K562 (cell line): ENCODE data around the gene KMT2D. TPM values are rescaled to one million over a fixed set of nuclear protein-coding genes. Genes with fewer than 3 reads are reported as not detected.

Experiments
- ATF6 ChIP-seq: sonication (generic); formaldehyde crosslinking; IDR thresholded peaks from 2 replicates; pipeline ENCODE4 v1.4.0; 2020; ENCODE audit warnings: mild to moderate bottlenecking, missing genetic modification reagents
- BCL6 ChIP-seq: fragments of 250-450 bp; sonication (Bioruptor Pico); IDR thresholded peaks from 2 replicates; pipeline ENCODE4 v1.4.0; 2020
- BMI1 ChIP-seq: fragments of 150-350 bp; IDR thresholded peaks from 2 replicates; pipeline ENCODE4 v1.6.1; 2014; ENCODE audit warnings: low read length
- ETV6 ChIP-seq, 3 experiments: fragments of 150-350 bp in 1 of 3; sonication (generic) in 1 of 3; formaldehyde crosslinking in 1 of 3; IDR thresholded peaks; 2 replicates each; pipeline versions ENCODE4 v1.6.1 to v1.8.0; 2014 to 2022; ENCODE audit warnings: borderline replicate concordance in 2 of 3, low read depth in 2 of 3, antibody characterized with exemption in 1 of 3, low read length in 1 of 3, mild to moderate bottlenecking in 1 of 3, missing genetic modification reagents in 1 of 3
- FOS ChIP-seq: IDR thresholded peaks from 3 replicates; pipeline ENCODE4 v1.6.1; 2011; ENCODE audit not compliant: insufficient read length; ENCODE audit errors: extremely low read depth
- FOXJ2 ChIP-seq: fragments of 200-800 bp; sonication (Bioruptor generic); IDR thresholded peaks from 2 replicates; pipeline ENCODE4 v1.6.1; 2016; ENCODE audit warnings: missing genetic modification characterization, missing compliant biosample characterization
- FOXK1 ChIP-seq: sonication (generic); formaldehyde crosslinking; IDR thresholded peaks from 2 replicates; pipeline ENCODE4 v1.8.0; 2022; ENCODE audit warnings: missing genetic modification reagents, mild to moderate bottlenecking, borderline replicate concordance
- HES1 ChIP-seq: fragments of 450-650 bp; IDR thresholded peaks from 2 replicates; pipeline ENCODE4 v1.6.1; 2016; ENCODE audit warnings: low read depth, mild to moderate bottlenecking, moderate library complexity
- MAFK ChIP-seq: IDR thresholded peaks from 2 replicates; pipeline ENCODE4 v1.6.1; 2011; ENCODE audit warnings: low read length, improper control_type of control experiment
- MYNN ChIP-seq, 2 experiments: sonication (generic); formaldehyde crosslinking in 1 of 2; IDR thresholded peaks; 2 replicates each; pipeline versions ENCODE4 v1.5.0 to v1.6.1; 2016 to 2020; ENCODE audit warnings: antibody characterized with exemption in 1 of 2, missing genetic modification reagents in 1 of 2
- PCBP1 ChIP-seq: fragments of 200-400 bp; formaldehyde crosslinking; IDR thresholded peaks from 2 replicates; pipeline ENCODE4 v1.6.1; 2018; ENCODE audit warnings: mild to moderate bottlenecking, low read depth, low read length; ENCODE audit not compliant: poor library complexity, severe bottlenecking
- RFX1 ChIP-seq: fragments of 450-650 bp; IDR thresholded peaks from 2 replicates; pipeline ENCODE4 v1.6.1; 2016; ENCODE audit warnings: mild to moderate bottlenecking, moderate library complexity
- SMARCE1 ChIP-seq: fragments of 450-650 bp; IDR thresholded peaks from 2 replicates; pipeline ENCODE4 v1.7.1; 2016; ENCODE audit warnings: mild to moderate bottlenecking
- SUPT5H ChIP-seq: fragments of 450-650 bp; IDR thresholded peaks from 2 replicates; pipeline ENCODE4 v1.6.1; 2016
- TAF15 ChIP-seq: fragments of 200-400 bp; formaldehyde crosslinking; IDR thresholded peaks from 2 replicates; pipeline ENCODE4 v1.6.1; 2017; ENCODE audit warnings: mild to moderate bottlenecking, low read depth, low read length, moderate library complexity
- XRCC3 ChIP-seq: fragments of 450-650 bp; IDR thresholded peaks from 2 replicates; pipeline ENCODE4 v1.6.1; 2017; ENCODE audit warnings: mild to moderate bottlenecking, moderate library complexity
- ZNF644 ChIP-seq: fragments of 200-800 bp; sonication (Bioruptor generic); IDR thresholded peaks from 2 replicates; pipeline ENCODE4 v1.6.1; 2016; ENCODE audit warnings: low read depth, missing genetic modification characterization, missing compliant biosample characterization
- ZNF778 ChIP-seq: fragments of 450-650 bp; formaldehyde crosslinking; IDR thresholded peaks from 2 replicates; pipeline ENCODE4 v1.4.0; 2020; ENCODE audit warnings: mild to moderate bottlenecking, moderate library complexity
- ZNF830 ChIP-seq: fragments of 250-450 bp; sonication (Bioruptor Pico); IDR thresholded peaks from 2 replicates; pipeline ENCODE4 v1.5.0; 2021; ENCODE audit warnings: mild to moderate bottlenecking
- polyA plus RNA-seq, 8 experiments: library from polyadenylated mRNA; depleted of rRNA in 4 of 8; stranded (reverse) in 5 of 8; unstranded in 3 of 8; fragments of >200 nt; fragmentation: Nextera tagmentation in 2 of 8; fragmentation: Illumina TruSeq in 1 of 8; extraction: Ambion mirVana in 2 of 8; extraction: Trizol in 1 of 8; gene quantifications; 2 replicates each; pipeline versions ENCODE4 v1.2.1 to v1.2.3, GENCODE V29; 2011 to 2014; ENCODE audit warnings: inconsistent platforms in 1 of 8, missing spikeins in 1 of 8
- total RNA-seq, 7 experiments: library from RNA; depleted of rRNA in 6 of 7; stranded (reverse); fragments of >200 nt in 6 of 7; fragmentation: Illumina TruSeq in 2 of 7; extraction: Trizol in 2 of 7; gene quantifications; 2 replicates each; pipeline versions ENCODE4 v1.2.1 to v1.2.3, GENCODE V29; 2011 to 2021; ENCODE audit warnings: low replicate concordance in 1 of 7
- TF ChIP-seq, protein P1 (sequence below), 2 experiments: fragments of 450-650 bp in 1 of 2; IDR thresholded peaks; 2 replicates each; pipeline ENCODE4 v1.6.1; 2011 to 2017; ENCODE audit warnings: low read depth in 2 of 2, antibody characterized with exemption in 1 of 2, borderline replicate concordance in 1 of 2, low read length in 1 of 2, mild to moderate bottlenecking in 1 of 2, mixed read lengths in 1 of 2; ENCODE audit not compliant: control insufficient read depth in 1 of 2

KMT2D gene
- total and polyA plus RNA-seq, 9 of the 15 experiments (the other 6 are each of a cell fraction or from before 2014, with no cell fraction given): 0.22 to 93.7 (median 13.7) TPM

DNA sequence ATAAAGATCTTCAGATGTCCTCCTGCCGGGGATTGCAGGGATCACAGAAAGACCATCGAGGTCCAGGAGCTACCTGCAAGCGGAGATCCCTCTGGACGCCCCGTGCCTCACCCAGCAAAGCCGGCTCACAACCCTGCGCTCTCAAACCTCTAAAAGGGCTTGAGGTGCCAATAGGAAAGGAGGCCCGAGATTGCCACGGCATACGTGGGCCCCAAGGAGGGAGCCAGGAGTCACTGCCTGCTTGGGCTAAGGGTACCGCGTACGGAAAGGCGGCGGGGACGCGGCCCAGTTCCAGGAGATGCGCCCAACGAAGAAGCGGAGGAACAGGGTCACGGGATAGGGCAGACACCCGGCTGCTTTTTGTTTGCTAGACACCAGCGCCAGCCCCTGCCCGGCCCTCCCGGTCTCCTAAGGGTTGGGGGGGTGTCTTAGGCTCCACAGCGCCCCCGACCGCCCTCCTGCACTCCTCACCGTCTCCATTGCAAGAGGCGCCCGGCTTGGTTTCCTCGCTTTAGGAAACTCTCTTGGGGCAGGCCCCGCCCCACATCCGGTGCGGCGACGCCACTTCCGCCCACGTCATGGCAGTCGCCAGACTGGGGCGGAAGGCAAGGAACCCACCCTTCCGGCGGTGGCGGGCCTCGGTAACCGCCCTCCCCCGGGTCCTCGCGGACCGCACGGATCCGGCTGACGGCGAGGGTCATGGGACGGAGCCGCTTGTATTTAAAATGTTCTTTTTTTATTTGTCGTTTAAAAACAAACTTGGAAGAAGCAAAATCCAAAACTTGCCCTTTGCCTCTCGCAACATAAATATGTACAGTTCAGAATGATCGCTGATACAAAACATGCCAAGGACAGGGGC lies 42.1 kb downstream of the KMT2D start, which contains the start of gene PRKAG1 (continued):
- no peak for TF ChIP-seq ETV6 (IDR thresholded peaks at IDR 0.05; ENCODE audit: borderline replicate concordance in 1 of 2, low read depth in 2 of 2, low read length in 1 of 2)
- TF ChIP-seq ETV6 (CRISPR knock-in tag; IDR thresholded peaks at IDR 0.05; ENCODE audit: borderline replicate concordance): no peak
- TF ChIP-seq, protein P1, sequence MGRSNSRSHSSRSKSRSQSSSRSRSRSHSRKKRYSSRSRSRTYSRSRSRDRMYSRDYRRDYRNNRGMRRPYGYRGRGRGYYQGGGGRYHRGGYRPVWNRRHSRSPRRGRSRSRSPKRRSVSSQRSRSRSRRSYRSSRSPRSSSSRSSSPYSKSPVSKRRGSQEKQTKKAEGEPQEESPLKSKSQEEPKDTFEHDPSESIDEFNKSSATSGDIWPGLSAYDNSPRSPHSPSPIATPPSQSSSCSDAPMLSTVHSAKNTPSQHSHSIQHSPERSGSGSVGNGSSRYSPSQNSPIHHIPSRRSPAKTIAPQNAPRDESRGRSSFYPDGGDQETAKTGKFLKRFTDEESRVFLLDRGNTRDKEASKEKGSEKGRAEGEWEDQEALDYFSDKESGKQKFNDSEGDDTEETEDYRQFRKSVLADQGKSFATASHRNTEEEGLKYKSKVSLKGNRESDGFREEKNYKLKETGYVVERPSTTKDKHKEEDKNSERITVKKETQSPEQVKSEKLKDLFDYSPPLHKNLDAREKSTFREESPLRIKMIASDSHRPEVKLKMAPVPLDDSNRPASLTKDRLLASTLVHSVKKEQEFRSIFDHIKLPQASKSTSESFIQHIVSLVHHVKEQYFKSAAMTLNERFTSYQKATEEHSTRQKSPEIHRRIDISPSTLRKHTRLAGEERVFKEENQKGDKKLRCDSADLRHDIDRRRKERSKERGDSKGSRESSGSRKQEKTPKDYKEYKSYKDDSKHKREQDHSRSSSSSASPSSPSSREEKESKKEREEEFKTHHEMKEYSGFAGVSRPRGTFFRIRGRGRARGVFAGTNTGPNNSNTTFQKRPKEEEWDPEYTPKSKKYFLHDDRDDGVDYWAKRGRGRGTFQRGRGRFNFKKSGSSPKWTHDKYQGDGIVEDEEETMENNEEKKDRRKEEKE (IDR thresholded peaks at IDR 0.05; ENCODE audit: borderline replicate concordance in 1 of 2, control insufficient read depth in 1 of 2, low read depth in 2 of 2, low read length in 1 of 2): no peak
- peak; percentile 56; the same call in 1 of the 2 replicates for TF ChIP-seq FOXK1 (CRISPR knock-in tag)
- TF ChIP-seq PCBP1: peak; percentile 83
- no peak for TF ChIP-seq ZNF830 (CRISPR knock-in tag)
- TF ChIP-seq ZNF644 (tag): 0 out of 2 replicates have a peak, but pooled peaks have one; percentile 40
- TF ChIP-seq ZNF778 (CRISPR knock-in tag): no peak
- no peak for TF ChIP-seq BCL6
- TF ChIP-seq HES1: no peak
- TF ChIP-seq BMI1: no peak
- no peak for TF ChIP-seq FOS
- no peak for TF ChIP-seq ATF6
- TF ChIP-seq MAFK: no peak
- TF ChIP-seq FOXJ2: no peak
- TF ChIP-seq RFX1: no peak
- peak; percentile 90 for TF ChIP-seq SUPT5H
- TF ChIP-seq TAF15: no peak
- TF ChIP-seq XRCC3: no peak
- peak; percentile 13; the same call in 1 of the 2 replicates for TF ChIP-seq SMARCE1
- TF ChIP-seq MYNN (IDR thresholded peaks at IDR 0.05): peak; percentile 83; the same call in 1 of the 2 replicates
- no peak for TF ChIP-seq MYNN (CRISPR knock-in tag; IDR thresholded peaks at IDR 0.05)
